Parathyroid adenoma (tissue), 2 donors: ENCODE data around the gene MAP2K6.
A peak's percentile ranks its signal among the peaks of the same experiment; 100 is the strongest.

Experiments
- H2AFZ ChIP-seq: fragments of 300-600 bp; sonication (generic); one replicate; pipeline ENCODE4 v1.7.0; 2017; ENCODE audit warnings: antibody characterized with exemption, mild to moderate bottlenecking
- H3K27ac ChIP-seq: fragments of 300-600 bp; sonication (generic); one replicate; pipeline ENCODE4 v1.7.0; 2017
- H3K27me3 ChIP-seq: fragments of 300-600 bp; sonication (generic); one replicate; pipeline ENCODE4 v1.7.0; 2017; ENCODE audit warnings: low read length; ENCODE audit not compliant: control insufficient read depth, insufficient read depth
- H3K36me3 ChIP-seq: fragments of 300-600 bp; sonication (generic); one replicate; pipeline ENCODE4 v1.7.0; 2017; ENCODE audit warnings: low read length; ENCODE audit not compliant: control insufficient read depth, insufficient read depth
- H3K4me1 ChIP-seq: fragments of 300-600 bp; sonication (generic); one replicate; pipeline ENCODE4 v1.7.0; 2017; ENCODE audit warnings: control low read depth
- H3K4me2 ChIP-seq: fragments of 300-600 bp; sonication (generic); one replicate; pipeline ENCODE4 v1.7.0; 2017; ENCODE audit warnings: low read length
- H3K4me3 ChIP-seq: fragments of 300-600 bp; sonication (generic); one replicate; pipeline ENCODE4 v1.7.0; 2017; ENCODE audit warnings: low read depth, low read length
- H3K79me2 ChIP-seq: fragments of 300-600 bp; sonication (generic); one replicate; pipeline ENCODE4 v1.7.0; 2017; ENCODE audit warnings: control low read depth
- H3K9ac ChIP-seq: fragments of 300-600 bp; sonication (generic); one replicate; pipeline ENCODE4 v1.7.0; 2017; ENCODE audit warnings: mild to moderate bottlenecking
- H3K9me3 ChIP-seq: fragments of 300-600 bp; sonication (generic); one replicate; pipeline ENCODE4 v1.7.0; 2017; ENCODE audit warnings: low read length; ENCODE audit not compliant: control insufficient read depth
- CTCF ChIP-seq: fragments of 300-600 bp; sonication (generic); IDR thresholded peaks from one replicate; pipeline ENCODE4 v1.7.0; 2017; ENCODE audit warnings: antibody characterized with exemption, mild to moderate bottlenecking
- donor health status: primary hyperparathyroidism.

Gene MAP2K6

GRCh38 chr17:69579961-69580677 lies 165.6 kb downstream of the MAP2K6 start:
- H3K4me2 ChIP-seq, result no peak overlapping the region
- H3K79me2 ChIP-seq, result no peaks in the 10 kb centered on the region
- H3K9me3 ChIP-seq, result no peaks in the 10 kb centered on the region
- no peak overlapping the region for H2AFZ ChIP-seq
- no peak overlapping the region for H3K9ac ChIP-seq
- no peak overlapping the region for H3K4me3 ChIP-seq
- H3K36me3 ChIP-seq, result no peaks in the 10 kb centered on the region
- no peak for TF ChIP-seq CTCF
- peaks cover 6% of the 10 kb centered on the region for H3K4me1 ChIP-seq
- no peak overlapping the region for H3K27ac ChIP-seq
- no peaks in the 10 kb centered on the region for H3K27me3 ChIP-seq

DNA sequence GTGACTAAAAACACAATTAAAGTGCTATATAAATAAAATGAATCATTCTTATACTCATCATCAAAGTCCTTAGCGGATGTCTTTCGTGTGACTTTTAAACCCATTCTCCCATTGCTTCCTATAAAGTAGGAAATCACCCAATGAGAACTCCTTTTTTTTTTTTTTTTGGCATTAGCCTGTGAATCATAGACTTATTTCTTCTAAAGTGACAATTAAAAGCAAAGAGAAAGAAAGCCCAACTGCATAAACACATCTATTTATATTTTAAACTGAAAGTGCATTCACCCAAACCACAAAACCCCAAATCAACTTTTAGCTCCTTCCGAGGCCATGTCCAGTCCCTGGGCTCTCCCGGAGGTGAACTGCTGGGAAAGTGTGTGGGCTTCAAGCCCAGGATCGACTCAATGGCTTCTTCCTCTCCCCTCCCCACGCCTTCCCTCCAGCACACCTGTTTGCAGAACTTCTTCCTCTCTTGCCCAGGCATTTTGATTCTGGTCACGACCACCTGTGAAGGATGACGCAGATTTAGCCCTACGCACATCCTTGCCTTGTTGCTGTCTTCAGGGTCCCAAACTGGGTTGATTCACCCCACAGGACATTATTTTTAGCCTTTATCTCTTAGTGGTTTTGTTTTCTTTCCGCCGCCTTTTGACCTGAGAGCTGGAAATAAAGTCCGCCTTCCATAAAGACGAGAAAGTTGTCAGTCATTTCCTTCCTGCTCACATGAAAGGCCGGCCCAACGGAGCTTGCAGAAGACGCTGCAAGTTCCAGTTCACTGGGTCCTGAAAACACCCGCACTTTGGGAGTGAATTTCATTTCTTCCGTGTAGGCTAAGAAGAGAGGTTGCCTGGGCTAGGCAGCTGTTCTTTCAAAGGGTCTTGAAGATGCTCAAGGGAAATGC lies 166.8 kb downstream of the MAP2K6 start:
- no peak for TF ChIP-seq CTCF
- no peaks in the 10 kb centered on the region for H3K36me3 ChIP-seq
- no peaks in the 10 kb centered on the region for H3K27me3 ChIP-seq
- H3K27ac ChIP-seq, result no peak overlapping the region
- no peaks in the 10 kb centered on the region for H3K9me3 ChIP-seq
- H3K4me1 ChIP-seq, result no peaks in the 10 kb centered on the region
- H3K4me3 ChIP-seq, result no peak overlapping the region
- H3K9ac ChIP-seq, result no peak overlapping the region
- peak overlapping the region; percentile 19 for H3K4me2 ChIP-seq
- no peaks in the 10 kb centered on the region for H3K79me2 ChIP-seq
- H2AFZ ChIP-seq, result no peak overlapping the region

DNA sequence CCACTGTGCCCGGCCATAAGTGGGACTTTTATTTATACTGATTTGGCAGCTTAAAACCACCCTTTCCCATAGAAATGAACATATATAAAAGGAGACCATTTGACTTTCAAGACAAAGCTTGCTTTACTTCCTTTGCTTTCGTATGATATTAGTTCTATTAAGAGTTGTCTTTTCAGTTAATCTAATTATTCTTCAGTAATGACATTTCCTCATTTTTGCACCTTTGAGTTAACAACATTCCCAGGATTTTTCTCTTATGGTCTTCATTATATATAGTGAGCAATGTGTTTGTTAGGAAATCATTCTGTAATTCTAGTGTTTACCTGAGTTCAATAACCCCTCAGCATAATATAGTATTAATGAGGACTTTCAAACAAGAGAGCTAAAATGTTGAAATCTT lies 173.8 kb downstream of the MAP2K6 start:
- Histone ChIP-seq H3K9ac (no peak overlapping the region), H3K36me3 (no peaks in the 10 kb centered on the region), H3K79me2 (no peaks in the 10 kb centered on the region), H3K27ac (no peak overlapping the region), H3K4me3 (no peak overlapping the region), H2AFZ (peak overlapping the region; percentile 65), H3K9me3 (no peaks in the 10 kb centered on the region), H3K27me3 (no peaks in the 10 kb centered on the region), H3K4me2 (no peak overlapping the region), H3K4me1 (peaks cover 6% of the 10 kb centered on the region)
- TF ChIP-seq CTCF, result no peak

- no peak for TF ChIP-seq CTCF
- Histone ChIP-seq H3K4me3 (no peak overlapping the region), H2AFZ (peak overlapping the region; percentile 65), H3K9me3 (no peaks in the 10 kb centered on the region), H3K9ac (no peak overlapping the region), H3K36me3 (no peaks in the 10 kb centered on the region), H3K79me2 (no peaks in the 10 kb centered on the region), H3K27me3 (no peaks in the 10 kb centered on the region), H3K4me2 (no peak overlapping the region), H3K4me1 (peaks cover 6% of the 10 kb centered on the region), H3K27ac (no peak overlapping the region)
Measured at GRCh38 chr17:69588827-69589239, 174.3 kb downstream of the MAP2K6 start.
